CD4-positive, alpha-beta T cell treated with Interleukin-1 beta for 1 hour (primary cell): Measurements from ENCODE around the gene UBR2.

ENCODE experiments used
- DNase-seq, 2 donors: peaks; one replicate each; pipeline ENCODE4 v3.0.0-alpha.2; 2020 to 2022

Gene UBR2

DNA sequence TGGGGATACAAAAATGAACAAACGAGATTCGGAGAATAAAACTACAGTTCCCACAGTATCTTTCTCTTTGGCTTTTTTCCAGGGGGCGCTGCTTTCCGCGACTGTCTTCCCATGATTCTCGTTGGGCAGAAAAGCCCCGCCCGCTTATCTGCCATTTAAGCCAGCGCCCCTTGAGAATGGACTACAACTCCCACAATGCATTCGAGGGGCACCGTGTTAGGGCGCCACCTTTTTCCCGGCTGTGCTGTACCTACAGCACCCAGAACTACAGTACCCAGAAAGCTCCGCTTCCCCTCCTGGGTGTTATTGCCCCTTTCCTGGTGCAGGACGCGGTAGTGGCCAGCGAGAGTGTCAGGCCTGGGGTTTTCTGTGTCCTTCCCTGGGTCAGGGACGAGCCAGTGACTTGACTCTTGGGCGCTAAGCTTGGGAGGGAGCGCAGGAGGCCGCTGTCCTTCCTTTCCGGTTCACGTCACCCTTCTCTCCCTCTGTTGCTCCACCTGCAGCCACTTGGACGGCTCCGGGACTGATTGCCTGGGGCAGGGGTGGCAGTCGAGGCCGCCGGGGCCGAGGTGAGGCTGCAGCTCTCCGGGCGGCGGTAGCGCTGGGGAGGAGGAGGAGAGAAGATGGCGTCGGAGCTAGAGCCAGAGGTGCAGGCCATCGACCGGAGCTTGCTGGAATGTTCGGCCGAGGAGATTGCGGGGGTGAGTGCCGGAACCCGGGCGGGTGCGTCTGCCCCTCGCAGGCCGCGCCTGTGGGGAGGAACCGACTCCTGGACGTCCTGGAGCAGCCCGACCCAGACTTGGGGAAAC lies at the start of gene UBR2:
UBR2 (plus strand) TSS at position 333 of the 809 bp plus-strand sequence; CDS start at position 624, 291 bp downstream.
- DNase-seq: peak; percentile 97

DNA sequence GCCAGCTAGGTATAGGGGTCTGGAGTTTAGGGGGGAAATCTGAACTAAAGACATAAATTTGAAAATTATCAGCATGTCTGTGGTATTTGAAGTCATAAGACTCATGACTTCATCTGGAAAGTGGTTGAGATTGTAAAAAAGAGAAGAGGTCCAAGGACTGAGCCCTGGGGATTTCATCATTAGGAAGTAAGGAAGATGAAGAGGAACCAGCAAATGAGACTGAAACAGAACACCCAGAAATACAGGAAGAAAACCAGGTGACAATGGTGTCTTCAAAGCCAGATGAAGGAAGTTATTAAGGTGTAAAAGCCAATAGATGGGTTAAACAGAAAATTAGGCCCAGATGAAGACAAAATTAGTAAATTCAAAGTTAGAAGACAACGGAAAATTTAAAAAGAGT lies 49.1 kb upstream of the UBR2 start:
- DNase-seq: no peak

DNA sequence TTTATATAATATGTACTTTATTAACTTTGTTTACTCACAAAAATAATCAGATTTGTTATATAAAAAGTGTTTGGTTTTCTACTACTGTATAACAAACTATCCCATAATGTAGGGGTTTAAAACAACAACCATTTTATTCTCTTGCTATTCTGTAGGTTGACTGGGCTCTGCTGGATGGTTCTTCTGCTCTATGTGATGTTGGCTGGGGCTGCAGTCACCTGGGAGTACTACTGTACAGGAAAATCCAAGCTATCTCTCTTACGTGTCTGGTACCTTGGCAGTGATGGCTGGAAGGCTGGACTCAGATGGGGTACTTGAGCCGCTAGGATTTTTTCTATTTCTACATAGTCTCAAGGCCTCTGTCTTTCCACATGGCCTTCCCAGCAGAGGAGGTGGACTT lies 44.0 kb upstream of the UBR2 start:
- DNase-seq: no peak

DNA sequence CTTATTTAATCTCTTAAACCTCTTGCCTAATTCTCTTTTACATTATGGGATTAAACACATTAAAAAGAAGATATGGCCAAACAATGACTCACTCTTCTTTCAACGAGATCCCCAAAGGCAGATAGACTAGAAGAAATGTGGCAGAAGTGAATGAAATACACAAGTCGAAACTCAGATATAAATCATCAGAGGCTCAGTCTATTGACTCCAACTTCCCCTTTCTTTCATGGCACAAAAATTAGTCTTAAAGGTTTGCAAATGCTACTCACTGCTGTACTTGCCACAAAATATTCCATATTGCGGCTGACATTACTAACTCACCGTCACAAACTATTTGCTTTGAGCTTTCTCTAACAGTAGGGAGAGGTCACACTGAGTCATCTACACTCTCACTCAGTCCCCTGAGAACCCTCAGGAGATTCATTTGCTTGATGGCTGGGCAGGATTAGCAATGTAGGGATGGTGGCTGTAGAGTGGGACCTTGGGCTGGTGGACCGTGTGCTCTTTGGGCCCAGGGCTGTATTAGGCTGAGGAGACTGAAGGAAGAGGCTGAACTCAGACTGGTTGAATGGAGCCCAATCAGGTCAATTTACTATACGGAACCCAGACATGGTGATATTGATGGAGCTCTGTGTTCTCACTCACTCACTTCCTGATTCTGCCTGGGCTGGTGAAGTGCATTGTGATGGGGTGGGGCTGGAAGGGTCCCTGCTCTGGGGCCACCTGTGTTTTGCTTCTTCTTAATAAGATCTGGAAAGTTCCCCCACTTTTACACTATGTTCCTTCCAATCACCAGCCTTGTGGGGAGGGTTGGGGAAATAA lies 42.8 kb upstream of the UBR2 start:
- no peak for DNase-seq

DNA sequence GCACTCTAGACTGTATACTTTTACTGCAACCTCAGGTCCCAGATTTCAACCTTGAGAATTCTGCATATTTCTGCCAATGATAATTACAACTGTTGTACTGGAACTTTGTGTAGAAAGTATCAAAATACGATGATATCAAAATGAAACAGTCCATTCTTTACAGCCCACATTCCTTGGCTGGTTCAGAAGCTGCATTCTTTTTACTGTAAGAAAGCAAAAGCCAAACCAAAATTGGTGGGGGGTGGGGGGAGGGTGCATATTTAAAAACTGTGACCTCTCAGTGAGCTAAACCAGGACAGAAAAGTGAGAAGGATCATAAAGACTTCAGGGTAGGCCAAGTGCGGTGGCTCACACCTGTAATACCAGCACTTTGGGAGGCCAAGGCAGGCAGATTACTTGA lies 41.8 kb upstream of the UBR2 start:
- DNase-seq: no peak

DNA sequence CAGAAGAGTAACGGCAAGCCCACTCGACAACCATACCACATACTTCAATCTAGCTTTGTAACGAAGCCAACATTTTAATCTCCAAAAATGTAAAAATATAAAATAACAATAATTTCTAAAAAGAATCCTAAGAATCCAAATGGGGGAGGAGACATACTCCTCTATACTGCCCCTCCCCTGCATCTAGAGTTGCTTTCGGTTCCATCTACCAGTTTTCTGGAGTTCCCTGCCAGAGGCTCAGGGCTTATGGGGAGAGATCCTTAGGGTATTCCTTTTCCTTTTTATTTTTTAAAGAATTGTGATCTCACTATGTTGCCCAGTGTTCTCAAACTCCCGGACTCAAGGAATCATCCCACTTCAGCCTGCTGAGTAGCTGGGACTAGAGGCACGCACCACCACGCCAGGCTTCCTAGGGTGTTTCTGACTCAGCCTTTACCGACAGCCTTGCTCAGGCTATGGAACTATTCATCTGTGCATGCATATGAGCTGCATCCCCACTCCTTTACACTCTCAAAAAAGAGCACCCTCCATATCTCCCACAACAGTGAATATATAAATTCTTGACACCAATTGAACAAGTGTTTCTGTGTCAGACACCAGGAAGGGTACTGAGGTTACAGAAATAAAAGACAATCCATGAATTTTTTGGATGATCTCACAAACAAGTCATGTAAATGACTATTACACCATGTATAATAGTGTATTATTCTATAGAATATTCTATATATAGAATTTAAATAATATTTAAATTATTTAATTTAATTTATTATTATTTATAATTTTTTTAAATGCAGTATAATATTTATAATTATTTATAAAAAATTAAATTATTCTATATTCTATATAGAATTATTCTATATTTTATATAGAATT lies 40.7 kb upstream of the UBR2 start:
- DNase-seq: no peak

DNA sequence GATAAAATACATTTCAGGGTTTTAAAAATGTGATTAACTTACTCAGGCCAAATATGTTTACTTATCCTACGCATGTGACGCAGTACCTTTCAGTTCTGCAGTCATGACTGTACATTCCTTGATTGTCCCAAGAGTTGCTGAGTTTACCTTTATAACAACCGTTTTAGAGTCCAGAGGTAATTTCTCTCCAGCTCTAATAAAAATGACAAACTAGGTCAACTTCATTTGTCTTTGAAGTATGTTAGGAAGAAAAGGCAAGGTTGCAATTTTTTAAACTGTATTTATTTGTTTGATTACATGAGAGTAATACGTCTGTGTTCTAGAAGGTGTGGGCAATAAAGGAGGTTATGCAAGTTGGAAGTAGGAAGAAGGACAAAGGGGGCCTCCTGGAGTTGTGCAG lies 38.6 kb upstream of the UBR2 start:
- DNase-seq: no peak

DNA sequence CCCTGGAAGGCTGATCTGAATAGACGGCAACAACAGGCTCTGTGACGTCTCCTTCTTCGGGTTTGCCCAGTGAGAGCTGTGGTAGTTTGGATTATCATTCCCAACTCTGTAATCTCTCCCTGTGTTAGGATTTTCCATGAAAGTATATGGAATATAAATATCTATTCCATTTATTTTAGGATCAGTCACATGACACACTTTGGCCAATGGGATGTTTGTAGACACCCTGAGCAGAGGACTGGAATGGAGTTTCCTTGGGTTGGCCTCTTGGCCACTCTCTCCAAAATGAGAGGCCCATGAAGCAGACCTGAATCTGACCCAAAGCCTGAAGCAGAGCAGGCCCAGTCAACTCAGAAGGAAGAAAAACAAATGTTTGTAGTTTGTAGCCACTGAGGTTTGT lies 37.2 kb upstream of the UBR2 start:
- DNase-seq: no peak

DNA sequence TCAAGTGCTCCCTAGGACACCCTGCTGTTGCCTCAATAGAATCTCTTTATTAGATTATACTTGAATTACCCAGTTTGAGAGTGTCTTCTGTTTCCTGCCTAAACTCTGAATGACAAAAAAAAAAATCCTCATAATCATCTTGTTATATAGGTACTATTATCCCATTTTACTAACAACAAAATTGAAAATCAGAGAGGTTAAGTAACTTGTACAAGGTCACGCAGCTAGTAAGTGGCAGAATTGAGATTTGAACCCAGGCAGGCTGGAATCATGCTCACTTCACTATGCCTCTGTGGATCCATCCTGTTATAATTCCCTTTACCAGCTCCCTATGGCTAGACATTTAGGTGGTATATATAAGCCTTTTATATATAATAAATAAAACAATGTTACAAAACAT lies 36.6 kb upstream of the UBR2 start:
- no peak for DNase-seq

DNA sequence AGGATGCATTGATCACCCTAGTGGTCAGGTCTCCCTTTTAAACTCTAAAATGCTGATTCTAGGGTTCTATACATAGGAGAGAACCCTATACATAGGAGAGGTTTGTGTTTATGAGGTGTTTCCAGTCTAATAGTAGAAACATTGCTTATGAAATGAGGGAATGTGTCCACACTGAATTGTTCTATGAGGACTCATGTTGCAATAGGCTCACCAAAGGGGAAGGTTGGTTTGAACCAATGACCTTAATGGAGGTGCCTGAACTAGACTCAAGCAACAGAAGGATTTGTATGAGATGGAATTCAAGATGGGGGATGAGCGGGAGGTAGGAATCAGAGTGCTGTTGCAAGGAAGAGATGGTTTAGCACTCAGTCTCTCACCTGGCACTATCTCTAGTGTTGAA lies 33.5 kb upstream of the UBR2 start:
- no peak for DNase-seq

DNA sequence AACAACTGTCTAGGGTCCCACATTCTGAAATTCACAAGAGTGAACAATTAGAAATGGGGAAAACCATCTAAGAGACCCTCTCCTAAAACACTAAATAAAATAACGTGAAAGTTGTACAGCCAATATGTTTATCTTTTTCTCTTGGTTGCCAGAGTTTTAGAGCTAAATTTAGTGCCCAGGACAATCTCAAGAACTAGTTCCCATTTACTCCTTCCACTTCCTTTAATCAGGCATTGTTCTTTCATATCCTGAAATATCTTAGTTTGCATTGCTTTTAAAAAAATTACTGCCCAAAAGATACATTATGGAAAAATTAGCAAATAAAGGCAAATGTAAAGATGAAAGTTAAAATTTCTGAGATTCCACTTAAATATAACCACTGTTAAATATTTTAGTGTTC lies 33.1 kb upstream of the UBR2 start:
- DNase-seq: no peak

DNA sequence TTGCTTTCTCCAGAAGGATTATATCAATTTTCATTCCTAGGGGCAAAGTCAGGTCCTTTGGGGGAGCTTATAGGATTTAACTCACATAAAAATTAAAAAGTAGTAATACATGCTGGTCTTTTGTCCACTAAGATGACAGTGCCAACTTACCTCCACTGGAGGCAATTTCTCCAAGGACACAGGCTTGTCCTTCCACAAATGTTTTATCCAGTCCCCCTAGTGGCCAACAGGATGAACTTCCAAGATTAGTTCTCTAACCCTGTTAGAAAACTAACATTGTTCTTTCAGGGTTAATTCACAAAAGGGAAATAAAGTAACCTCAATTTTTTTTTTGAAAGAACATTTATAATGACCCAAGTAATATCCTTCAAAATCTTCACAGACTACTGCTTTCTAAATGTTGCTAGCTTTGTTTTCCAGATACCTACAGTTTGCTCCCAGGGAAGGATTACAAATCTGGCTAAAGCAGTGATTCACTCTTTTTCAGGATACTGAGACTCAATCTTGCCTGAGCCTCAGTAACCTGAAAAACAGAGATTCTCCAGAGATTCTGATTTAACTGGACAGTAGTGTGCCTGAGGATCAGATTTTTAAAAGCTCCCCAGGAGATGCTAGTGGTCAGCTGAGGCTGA lies 31.7 kb upstream of the UBR2 start:
- peak; percentile 15 to 60 for DNase-seq

DNA sequence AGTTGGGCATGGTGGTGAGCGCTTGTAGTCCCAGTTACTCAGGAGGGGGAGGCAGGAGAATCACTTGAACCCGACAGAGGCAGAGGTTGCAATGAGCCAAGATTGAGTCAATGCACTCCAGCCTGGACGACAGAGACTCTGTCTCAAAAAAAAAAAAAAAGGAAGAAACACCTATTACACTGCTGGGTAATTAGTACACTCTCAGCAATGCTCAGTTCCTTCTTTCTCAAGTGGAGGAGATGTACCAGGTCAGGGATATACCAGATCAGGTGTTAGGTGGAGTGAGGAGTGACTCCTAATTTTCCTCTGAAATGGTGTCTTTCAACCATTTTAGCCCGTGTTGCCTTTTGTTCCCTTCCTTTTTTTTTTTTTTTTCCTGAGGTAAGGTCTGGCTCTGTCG lies 30.0 kb upstream of the UBR2 start:
- DNase-seq: no peak

DNA sequence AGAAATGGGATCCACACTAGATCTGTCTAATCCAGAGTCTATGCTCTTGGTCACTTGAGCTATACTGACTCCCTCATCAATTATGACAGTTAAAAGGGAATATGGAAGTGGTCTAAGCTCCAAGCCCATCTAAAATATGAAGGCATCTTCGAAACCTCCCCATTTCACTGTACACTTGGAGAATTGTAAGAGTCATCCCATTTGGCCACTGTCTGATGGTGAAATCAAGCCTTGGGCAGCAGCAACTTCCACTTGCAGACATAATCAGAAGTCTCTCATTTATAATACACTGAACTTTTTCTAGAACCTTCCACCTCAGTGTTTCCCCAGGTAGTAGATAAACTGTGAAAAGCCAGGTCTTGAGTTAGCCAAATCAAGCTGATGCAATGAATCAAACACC lies 26.3 kb upstream of the UBR2 start:
- DNase-seq: no peak

DNA sequence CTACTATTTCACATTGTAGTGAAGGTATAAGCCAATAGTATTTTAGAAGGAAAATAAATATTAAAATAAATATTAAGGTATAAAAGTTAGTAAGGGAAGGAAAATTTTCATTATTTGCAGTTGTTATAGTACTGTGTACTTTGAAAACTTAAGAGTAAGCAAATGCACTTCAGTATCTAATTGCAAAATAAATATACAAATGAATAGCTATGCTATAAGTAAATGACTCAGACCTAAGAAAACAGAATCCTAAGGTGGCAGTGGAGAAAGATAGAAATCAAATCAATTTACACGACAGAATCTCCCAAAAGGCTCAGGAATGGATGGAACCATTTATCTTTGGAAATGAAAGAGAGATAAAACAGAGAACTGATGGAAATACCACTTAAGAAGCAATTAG lies 24.7 kb upstream of the UBR2 start:
- no peak for DNase-seq

DNA sequence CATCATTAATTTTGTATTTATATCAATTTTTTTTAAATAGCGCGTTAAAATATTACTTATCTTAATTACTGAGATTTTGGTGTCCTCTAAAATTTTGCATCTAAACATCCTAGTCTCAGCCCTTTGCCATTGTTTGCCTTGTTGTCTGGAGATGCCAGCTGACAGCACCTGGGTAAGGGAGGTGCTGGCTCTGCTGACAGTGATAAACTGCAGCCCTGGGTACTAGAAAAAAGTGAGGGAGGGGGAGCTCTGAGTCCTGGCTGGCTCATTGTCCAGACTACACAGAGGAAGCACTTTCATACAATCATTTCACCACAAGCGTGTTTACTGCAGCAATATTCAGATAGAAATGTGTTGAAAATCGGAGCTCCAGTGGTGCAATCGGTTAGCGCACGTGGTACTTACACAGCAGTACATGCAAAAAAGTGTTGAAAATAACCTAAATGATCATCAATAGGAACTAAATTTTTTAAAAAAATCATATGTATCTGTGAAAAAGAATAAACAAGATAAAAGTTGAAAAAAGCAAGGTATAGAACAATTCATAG lies 18.5 kb upstream of the UBR2 start:
- peak in 1 of 2 donors; percentile 21 for DNase-seq

DNA sequence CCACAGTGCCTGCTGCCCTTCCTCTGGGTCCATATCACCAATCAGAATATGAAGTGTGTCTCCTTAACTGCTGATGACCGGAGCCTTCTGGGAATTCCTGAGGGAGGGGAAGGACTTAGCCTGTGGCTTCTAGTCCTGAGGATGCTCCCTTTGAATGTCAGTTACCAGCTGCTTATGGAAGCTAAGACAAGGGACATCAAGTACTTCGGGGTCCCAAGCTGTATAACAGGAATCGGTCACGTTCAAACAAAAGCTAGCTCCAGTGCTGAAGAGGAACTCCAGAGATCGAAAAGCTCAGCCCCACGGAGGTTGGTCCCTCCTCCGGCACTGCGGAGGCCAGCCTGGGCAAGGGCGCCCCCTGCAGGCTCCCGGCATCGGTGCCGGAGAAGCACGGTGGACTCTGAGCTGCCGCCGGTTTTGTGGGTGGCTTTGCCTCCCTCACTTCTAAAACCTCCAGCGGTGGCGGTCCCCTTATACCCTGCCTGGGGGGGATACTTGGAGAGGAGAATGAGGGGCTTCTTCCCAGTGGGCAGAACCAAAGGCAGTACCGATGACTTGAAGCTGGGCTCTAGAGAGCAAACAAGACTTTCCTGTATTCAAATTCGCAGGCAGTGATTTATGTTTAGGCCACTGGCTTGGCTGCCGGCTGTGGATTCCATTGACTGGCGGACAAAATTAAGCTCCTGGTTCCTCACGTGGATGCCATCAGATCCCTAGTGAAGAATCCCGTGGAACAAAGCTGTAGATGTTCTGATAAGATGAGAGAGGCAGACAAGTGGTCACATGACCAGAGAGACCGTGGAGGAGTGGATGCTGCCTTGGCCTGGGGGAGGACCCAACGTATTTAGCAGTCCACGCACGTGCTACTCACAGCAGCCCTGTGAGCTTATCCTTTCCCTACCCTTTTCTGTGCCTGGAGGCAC lies 16.2 kb upstream of the UBR2 start:
- DNase-seq: peak; percentile 85 to 87

DNA sequence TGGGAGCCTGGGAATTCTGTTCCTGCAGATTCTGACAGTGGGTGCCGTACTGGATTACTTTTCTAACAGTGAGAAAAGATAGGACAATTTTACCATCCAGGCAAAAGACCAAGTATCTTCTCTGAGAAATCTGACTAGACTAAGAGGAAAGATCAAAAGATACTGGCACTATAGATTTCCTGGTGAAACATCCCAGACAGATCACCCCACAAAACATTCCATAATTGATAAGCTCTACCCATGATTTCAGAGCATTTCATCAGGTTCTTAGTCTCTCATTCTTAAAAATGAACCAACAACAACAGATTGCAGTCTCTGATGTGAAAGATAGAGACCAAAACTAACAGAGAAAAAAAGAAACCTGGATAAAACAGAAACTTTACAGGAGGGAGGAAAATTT lies 13.6 kb upstream of the UBR2 start:
- DNase-seq: no peak

DNA sequence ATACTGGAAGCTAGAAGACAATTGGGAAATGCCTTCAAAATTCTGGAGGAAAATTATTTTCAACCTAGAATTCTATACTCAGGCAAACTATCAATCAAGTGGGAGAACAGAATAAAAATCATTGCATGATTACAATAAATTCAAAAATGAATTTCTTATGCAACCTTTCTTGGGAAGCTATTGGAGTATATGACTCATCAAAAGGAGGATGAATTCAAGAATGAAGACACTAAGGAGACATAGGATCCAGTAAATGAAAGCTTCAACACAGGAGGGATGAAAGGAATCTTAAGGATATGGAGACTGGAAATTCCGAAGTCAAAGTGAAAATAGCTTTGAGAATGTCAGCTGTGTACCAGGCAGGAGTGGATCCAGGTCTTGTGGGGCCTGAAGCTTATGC lies 12.6 kb upstream of the UBR2 start:
- no peak for DNase-seq

DNA sequence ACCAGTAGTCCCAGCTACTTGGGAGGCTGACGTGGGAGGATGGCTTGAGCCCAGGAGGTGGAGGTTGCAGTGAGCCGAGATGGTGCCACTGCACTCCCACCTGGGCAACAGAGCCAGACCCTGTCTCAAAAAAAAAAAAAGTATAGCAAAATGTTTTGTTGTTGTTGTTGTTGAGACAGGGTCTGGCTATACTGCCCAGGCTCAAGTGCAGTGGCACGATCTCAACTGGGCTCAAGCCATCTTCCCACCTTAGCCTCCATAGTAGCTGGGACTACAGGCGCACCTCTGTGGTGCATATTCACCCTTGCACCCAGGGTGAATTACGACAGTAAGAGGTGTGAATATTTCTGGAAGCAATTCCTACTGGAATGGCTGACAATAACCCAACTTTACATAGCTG lies 11.4 kb upstream of the UBR2 start:
- DNase-seq: no peak
